Measurements from ENCODE around the gene GAGE12G.
"Not testable (repeated sequence)": the region's sequence is repeated elsewhere in the genome, so short reads cannot be mapped to it uniquely, and the experiment has no call there.

- not testable (repeated sequence) for TF ChIP-seq HNF4A (conservative IDR thresholded peaks at IDR 0.05); CTCF (IDR thresholded peaks at IDR 0.05; ENCODE audit: low read depth, low read length, missing input control); RAD21 (IDR thresholded peaks at IDR 0.05); MAX (IDR thresholded peaks at IDR 0.05); FOXA1 (IDR thresholded peaks at IDR 0.05)
These were observed 19.7 kb downstream of the GAGE12G start for GRCh38 chrX:49589769-49590478.

All from liver (tissue), 3 donors.